ENCODE results near the gene CALCOCO1. TPM values are rescaled to one million over a fixed set of nuclear protein-coding genes. Genes with fewer than 3 reads are reported as not detected.

CALCOCO1 gene
- total RNA-seq, 4 donors from 2014 or later, result 29.5 to 159 (median 52.2) TPM

GRCh38 chr12:53752192-53752601 is 24.9 kb upstream of the CALCOCO1 start:
- no peak for DNase-seq
- no peak for TF ChIP-seq POLR2A (IDR thresholded peaks at IDR 0.05)
- TF ChIP-seq CTCF (IDR thresholded peaks at IDR 0.05), result no peak
- 51 to 68% methylated on average over 13 of the region's 13 CpGs for WGBS, 2 donors
- Histone ChIP-seq H3K4me3 (peak overlapping the region in 3 of 4 donors; percentile 47 to 75 (median 55)), H3K9me3 (no peaks in the 10 kb centered on the region), H3K36me3 (no peaks in the 10 kb centered on the region), H3K4me1 (peaks cover 13 to 35% (median 17%) of the 10 kb centered on the region in 3 donors), H3K27ac (no peak overlapping the region), H3K27me3 (peaks cover 0 to 100% (median 7%) of the 10 kb centered on the region in 4 donors)
- intact Hi-C loops (cut with DNase I), result no loop called here

- 3 to 7% methylated on average over 30 to 44 of the region's 76 CpGs for WGBS, 2 donors
- intact Hi-C loops (cut with DNase I), result no loop called here
- Histone ChIP-seq H3K4me1 (peaks cover 13 to 34% (median 13%) of the 10 kb centered on the region in 3 donors), H3K36me3 (no peaks in the 10 kb centered on the region), H3K27me3 (peaks cover 0 to 98% (median 7%) of the 10 kb centered on the region in 4 donors), H3K4me3 (peak within 1 kb of the TSS; percentile 32 to 75 (median 51)), H3K27ac (peak within 1 kb of the TSS in 1 of 4 donors; percentile 26), H3K9me3 (no peaks in the 10 kb centered on the region)
- TF ChIP-seq CTCF (IDR thresholded peaks at IDR 0.05) (no peak), POLR2A (IDR thresholded peaks at IDR 0.05) (no peak)
- no peak for DNase-seq
Measured at GRCh38 chr12:53751336-53752191, 24.3 kb upstream of the CALCOCO1 start, which contains the start of gene CISTR. Gene CISTR, minus strand, starts transcription at chr12:53751979.

GRCh38 chr12:53750812-53751335 is 23.6 kb upstream of the CALCOCO1 start:
- H3K27ac ChIP-seq, result peak overlapping the region in 1 of 4 donors; percentile 26
- H3K9me3 ChIP-seq, result no peaks in the 10 kb centered on the region
- peak overlapping the region; percentile 32 to 75 (median 51) for H3K4me3 ChIP-seq
- H3K27me3 ChIP-seq, result peaks cover 0 to 93% (median 7%) of the 10 kb centered on the region in 4 donors
- DNase-seq, result no peak
- no peak for TF ChIP-seq POLR2A (IDR thresholded peaks at IDR 0.05)
- TF ChIP-seq CTCF (IDR thresholded peaks at IDR 0.05), result no peak
- H3K36me3 ChIP-seq, result no peaks in the 10 kb centered on the region
- 3 to 4% methylated on average over 21 to 23 of the region's 36 CpGs for WGBS, 2 donors
- intact Hi-C loops (cut with DNase I), result no loop called here
- peaks cover 13 to 34% (median 13%) of the 10 kb centered on the region in 3 donors for H3K4me1 ChIP-seq

- Histone ChIP-seq H3K4me3 (peak overlapping the region in 3 of 4 donors; percentile 47 to 75 (median 55)), H3K4me1 (peaks cover 13 to 34% (median 13%) of the 10 kb centered on the region in 3 donors), H3K27me3 (peaks cover 0 to 93% (median 7%) of the 10 kb centered on the region in 4 donors), H3K9me3 (no peaks in the 10 kb centered on the region), H3K27ac (no peak overlapping the region), H3K36me3 (no peaks in the 10 kb centered on the region)
- intact Hi-C loops (cut with DNase I), result loop anchor here (5.0 kb wide), 1 partner anchor 48 kb away; no protein-coding TSS in a partner anchor
- DNase-seq, result no peak
- whole genome bisulfite sequencing, 2 donors, result 39 to 53% methylated on average over 10 of the region's 10 CpGs
- TF ChIP-seq POLR2A (IDR thresholded peaks at IDR 0.05), result no peak
- TF ChIP-seq CTCF (IDR thresholded peaks at IDR 0.05), result no peak
Measured at GRCh38 chr12:53749986-53750811, 22.9 kb upstream of the CALCOCO1 start.
